NCI-H774 (cell line): ENCODE measurements around the gene SEMG2.

Experiments
- DNase-seq: peaks from one replicate; lab custom pipeline; 2025; lab: John Stamatoyannopoulos, UW

SEMG2 gene

DNA sequence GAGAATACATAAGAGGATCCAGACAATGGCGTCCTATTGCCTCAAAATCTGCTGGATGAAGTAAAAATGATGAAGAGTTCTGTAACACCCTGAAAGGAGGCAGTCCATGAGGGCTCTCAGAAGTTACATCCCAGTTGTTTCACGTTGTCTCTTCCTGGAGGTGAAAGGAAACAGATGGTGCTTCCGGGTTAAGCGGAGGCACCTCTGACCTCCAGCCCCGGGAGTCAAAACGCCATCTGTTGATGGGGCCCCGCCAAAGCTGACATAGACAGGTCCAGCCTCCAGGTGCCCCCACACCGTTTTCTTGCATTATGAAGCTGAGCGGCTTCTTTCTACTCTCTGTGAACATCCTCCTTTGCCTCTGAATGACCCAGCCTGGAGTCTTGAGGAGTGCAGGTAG lies 9.5 kb downstream of the SEMG2 start:
- no peak for DNase-seq

DNA sequence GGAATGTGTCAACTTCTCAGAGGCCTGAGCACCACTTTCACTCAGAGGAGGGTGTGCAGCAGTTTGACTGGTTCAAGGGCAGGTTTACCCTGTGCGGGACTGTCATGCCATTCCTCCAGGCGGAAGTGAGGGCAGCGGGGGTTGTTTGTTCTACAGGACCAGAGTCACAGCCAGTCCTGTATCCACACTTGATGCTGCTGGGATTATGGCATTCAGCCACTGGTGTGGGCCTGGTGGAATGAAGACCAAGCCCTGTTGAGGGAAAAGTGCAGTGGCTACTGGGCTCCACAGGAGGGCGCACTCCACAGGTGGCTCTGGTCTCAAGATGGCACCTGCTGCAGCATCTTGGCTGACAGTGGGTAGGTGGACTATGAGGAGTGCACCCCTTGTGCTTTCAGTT lies 14.8 kb downstream of the SEMG2 start:
- DNase-seq, result no peak

DNA sequence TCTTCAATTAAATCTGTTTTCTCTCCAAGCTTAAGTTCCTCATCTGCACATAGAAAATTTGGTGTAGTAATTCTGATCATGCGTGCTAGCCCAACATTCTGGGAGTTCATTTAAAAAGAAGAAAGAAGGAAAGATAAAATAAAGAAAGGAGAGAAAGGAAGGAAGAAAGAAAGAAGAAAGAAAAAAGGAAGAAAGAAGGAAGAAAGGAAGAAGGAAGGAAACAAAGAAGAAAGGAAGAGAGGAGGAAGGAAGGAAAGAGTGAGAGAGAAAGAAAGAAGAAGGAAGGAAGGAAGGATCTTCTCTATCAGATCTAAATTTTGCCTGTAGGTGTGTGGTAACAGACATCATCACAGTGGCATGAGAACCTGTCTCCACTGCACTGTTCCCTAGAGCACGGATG lies 17.0 kb downstream of the SEMG2 start:
- no peak for DNase-seq

DNA sequence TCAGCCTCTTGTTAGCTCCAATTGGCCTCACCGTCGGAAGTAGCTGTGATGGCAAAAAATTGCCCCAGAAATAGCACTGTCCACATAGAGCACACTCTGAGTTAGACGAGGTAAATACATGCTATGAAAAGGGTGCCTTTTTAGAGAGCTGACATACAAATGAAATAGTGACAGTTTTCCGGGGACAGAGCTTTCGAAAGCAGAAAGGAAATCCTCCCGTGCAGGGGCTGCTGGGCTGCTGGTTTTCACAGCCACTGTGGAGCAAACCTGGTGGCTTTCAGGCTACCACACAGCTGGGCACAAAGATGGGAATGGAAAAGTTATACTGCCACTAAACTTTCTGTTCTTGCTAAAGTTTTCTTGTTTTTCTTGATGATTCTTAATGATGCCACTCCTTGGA lies 24.9 kb downstream of the SEMG2 start:
- DNase-seq, result no peak

DNA sequence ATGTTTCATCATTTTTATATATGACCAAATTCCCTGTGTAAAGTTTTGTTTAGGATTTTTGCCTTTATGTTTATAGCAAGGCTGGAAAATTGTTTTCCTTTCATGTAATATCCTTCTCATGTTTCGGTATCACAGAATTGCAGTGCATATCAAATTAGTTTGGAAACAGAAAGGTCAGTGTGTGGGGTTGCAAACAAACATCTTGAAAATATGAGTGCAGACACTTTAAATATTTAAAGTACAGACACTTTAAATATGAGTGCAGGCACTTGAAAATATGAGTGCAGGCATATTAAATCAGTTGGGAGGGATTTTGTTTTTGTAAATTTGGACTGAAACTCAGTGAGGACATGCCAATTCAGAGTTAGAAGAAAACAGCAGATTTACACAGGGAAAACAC lies 26.7 kb downstream of the SEMG2 start:
- no peak for DNase-seq

DNA sequence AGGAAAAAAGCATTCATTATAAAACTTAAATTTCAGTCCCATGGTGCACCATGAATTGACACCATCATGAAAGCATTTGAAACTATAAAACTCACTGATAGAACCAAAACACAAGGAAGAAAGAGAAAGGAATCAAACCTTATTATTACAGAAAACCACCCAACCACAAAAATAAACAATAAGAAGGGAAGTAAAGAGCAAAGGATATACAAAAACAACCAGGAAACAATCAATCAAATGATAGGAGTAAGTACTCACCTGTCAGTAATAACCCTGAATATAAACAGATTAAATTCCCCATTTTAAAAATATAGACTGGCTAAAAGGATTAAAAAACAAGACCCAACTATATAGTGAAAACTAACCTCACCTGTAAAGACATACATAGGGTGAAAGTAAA lies 27.4 kb downstream of the SEMG2 start:
- DNase-seq, result no peak

DNA sequence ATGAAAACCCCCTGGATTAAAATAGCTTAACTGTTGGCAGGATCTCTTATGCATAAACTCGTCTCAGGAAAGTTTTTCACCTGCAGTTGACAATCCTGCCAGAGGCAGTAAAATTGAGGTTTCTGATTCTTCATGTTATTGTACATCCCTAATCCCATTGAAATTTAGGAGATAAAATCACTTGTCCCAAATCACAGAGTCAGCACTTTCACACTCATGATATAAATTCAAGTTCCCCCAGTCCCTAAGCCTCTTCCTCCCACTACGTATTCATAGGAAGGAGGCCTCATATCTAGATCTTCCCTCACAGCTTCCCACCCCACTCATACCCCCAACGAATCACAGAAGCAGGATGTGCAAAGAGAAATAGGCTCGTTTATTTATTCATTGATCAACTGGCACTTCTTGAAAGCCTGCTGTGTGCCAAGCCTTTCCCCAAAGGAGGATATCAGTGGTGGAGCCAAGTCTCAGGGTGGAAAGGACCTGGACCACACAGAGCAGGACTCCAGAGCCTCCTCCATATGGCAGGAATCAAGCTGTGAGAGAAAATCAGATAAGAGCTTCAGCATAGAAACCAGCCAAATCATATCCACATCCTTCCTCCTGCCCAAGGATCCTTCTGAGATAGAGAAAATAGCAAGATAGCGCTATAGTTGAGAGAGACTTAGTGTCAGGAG lies 30.8 kb downstream of the SEMG2 start:
- no peak for DNase-seq

DNA sequence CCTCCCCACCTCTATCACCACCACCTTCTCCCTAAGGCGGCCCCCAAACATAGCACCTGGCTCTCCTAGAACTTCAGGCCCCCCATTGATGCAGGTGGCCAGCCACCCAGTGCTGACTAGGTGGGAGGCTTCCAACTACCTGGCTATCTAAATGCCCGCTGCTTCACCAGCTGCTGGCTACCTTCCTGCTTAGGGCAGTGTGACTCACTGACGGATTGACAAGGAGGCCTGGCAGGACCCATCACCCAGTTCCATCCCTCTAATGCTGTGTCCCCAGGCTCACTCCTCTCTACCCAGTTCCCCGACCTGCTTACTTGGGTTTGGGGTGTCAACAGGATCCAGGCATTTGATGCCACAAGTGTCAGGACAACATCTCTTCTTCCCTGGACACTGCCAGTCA lies 32.1 kb downstream of the SEMG2 start:
- no peak for DNase-seq

DNA sequence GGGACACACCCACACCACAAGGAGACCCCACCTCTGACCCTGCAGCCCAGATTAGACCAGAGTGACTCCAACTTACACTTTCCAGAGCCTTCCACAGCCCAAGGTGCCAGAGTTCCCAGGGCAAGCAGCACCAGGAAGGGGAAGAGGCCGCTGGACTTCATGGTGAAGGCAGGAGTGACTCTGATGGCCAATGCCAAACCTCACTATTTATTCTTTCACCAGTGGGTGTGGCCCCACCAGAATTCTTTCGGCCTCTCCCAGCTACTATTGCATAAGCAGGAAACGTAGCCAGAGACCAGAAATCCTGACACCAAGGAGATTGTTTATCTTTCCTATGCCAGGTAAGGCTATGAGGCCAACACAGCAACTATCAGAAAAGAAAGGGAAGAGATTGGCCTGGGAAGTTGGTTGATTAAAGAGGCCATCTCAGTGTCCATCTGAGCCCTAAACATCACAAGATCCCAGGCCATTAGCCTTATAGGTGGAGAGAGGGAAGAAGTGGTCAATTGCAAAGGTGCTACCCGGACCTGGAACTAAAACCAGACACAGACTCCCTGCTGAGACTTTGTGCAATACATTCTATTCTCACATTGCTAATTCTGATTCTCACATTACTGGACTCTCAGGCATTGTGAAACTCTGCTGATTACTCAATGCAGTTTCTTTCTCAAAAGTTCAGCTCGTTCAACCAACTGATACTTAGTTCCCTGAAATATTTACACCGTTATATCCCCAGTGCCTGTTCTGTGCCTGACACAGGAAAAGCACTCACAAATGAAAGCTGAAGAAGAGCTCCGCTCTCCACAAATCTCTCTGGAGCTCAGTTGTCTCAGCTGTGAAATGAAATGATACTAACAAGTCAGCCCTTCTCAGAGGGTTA lies 33.5 kb downstream of the SEMG2 start, which contains the start of gene SLPI:
Gene SLPI (minus strand): TSS at position 182 of the 880 bp plus-strand sequence. CDS start 21 bp downstream, at position 161.
- DNase-seq, result no peak

DNA sequence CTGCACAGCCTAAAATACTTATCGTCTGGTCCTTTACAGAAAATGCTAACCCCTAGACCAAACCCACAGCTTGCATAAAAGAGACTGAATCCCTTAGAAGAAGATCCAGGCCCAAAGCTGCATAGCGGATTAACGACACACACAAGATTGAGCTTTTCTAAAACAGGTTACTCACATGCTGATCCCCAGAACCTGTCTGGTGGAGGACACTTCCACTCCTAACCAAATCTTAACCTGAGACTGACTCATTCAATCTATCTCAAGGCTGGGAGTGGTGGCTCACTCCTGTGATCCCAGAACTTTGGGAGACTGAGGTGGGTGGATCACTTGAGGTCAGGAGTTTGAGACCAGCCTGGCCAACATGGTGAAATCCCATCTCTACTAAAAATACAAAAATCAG lies 36.0 kb downstream of the SEMG2 start:
- no peak for DNase-seq

DNA sequence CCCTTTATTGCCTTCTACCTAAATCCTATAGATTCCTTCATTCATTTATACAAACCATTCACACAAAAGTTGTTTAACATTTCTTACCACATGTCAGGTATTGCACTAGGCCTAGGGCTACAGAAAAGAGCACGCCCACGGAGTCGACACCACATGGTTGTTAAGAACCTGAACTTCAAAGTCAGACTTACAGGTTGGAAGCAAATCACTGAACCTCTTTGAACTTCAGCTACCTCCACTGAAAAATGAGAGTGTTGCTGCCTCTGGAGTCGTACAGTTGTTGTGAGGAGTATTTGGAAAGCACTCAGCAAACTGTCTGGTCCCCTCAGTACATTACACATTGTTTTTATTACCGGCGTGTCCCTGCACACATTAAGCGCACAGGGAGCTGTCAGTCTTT lies 36.5 kb downstream of the SEMG2 start:
- DNase-seq, result no peak

DNA sequence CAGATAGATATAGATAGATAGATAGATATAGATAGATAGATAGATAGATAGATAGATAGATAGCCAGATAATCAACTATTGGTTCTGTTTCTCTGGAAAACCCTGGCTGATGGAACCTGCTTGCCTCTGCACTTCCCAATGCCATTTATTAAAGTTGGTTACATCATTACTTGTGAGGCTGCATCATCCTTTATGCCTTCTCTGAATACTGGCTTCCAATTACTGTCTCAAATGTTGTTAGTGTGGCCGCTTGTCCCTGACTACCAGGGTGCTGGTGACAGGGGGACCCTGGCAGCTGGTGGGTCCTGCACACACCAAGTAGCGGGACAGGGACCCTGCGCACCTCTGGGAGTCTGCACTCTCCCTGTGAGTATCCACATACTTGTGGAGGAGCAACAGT lies 37.1 kb downstream of the SEMG2 start:
- DNase-seq, result no peak

DNA sequence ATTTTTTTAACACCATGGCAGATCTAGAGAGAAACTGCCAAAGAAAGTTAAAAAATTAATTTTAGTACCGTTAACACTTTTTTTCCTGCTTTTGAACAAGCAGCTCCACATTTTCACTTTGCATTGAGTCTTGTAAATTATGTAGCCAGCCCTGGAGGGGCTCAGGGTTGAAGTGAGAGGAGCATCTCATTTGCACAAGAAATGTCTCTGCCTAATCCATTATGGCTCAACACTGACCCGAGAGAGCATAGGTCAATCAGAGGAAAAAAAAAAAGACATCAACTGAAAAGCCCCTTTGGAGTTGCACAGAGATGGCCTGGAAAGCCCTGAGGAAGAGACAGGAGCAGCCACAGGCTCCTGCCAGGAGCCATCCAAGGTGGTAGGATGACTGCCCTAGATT lies 37.5 kb downstream of the SEMG2 start:
- DNase-seq, result no peak

DNA sequence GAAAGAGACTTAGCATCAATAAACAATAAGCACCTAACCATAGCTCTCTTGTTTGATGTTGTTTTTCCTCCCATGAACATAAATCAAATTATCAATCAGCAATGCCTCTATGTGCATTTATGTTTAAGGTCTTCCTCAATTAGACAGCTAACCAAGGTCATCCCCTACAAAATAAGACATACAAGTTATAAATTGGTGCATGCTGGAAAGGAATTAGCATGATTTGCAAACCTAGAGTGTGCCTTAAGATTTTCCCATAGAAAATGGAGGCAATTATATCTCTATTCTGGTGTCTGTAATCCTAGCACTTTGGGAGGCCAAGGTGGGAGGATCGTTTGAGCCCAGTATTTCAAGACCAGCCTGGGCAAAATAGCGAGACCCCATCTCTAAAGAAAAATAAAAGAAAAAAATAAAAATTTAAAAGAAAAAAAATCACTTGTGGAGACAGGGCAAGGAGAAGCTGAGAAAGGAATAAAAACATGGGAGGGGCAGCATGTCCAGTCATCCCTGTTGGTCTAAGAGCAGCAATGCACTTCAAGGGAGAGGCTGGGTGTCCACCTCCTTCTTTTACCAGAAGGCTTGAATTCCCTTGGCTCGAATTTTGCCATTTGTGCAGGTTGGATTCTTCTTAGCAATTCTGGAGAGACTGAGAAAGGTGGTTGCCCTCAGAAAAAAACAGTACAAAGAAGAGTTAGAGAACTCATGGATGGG lies 42.5 kb downstream of the SEMG2 start:
- no peak for DNase-seq

DNA sequence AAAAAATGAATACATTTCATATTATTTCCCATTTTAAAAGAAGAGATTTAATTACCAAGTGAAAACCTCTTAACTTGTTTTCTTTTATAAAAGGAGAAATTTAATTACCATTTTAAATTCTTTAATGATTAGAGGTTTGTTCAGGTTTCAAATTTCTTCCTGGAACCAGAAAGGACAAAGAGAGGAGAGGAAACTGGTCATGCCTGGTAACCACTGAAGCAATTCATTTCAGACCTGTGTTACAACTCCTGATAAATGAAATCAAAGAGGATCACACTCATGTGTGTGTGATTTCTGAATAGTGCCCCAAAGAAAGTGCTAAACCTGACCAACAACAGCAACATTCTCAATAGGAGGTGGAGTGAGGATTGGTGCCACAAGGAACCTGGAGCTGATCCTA lies 45.8 kb downstream of the SEMG2 start:
- no peak for DNase-seq

DNA sequence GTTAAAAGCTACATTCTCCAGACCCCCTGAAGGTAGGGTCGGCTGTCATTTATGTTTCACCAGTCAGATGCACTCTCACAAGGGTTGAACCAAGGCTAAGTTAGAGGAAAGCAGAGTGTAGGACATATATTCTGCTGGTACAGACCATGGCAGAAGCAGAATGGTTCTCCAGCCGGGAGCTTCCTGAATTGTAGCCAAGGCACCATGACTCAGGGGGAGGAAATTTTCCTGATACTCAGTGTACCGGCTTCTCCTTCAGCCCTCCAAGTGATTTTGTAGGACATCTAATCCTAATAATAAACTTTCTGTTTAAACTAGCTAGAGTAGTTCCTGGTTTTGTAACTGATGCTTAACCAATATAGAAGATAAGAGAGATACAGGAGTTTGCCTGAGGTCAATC lies 47.4 kb downstream of the SEMG2 start:
- DNase-seq, result no peak

DNA sequence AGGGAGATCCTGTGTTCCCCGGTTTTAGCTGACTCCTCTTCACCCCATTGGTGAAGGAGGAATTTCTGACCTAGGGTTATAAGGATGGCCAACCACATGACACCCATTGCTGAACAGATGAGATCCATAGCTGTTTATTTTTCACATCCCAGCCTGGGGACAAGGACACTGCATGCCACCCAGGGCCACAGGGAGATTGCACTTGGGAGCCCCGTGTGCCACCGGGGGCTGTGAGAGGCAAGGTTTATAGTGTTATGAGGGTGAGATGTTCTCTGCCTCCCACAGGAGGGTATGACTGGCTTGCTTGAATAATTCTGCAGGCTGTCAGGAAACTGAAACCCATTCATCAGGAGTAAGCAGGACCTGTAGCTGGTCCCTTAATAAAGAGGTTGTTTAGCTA lies 47.9 kb downstream of the SEMG2 start:
- DNase-seq, result no peak

DNA sequence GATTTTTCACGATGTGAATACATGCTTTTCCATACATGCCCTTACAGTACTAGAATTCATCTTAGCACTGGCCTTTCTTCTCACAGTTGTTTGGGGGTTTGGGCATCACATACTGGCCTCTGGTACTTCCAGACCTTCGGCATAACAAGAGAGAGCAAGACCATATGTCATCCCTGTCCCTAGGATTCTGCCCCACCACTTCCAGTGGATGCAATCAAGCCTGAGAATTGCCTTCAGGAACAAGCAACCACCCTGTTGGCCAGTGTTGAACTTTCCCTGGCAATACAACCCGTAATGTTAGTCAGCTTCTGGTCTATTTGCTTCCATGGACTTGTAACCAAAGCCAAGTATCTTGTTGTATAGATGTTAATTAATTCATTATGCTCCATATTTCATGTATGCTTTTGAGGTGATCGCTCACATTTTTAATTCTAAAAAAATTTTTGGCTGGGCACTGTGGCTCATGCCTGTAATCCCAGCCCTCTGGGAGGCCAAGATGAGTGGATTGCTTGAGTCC lies 48.6 kb downstream of the SEMG2 start:
- no peak for DNase-seq
